ENCODE data around the gene C6orf132.

The C6orf132 gene

GRCh38 chr6:42059743-42060142 is 82.7 kb downstream of the C6orf132 start:
- H3K4me2 ChIP-seq (ENCODE audit: low read length): no peak overlapping the region
- no peaks in the 10 kb centered on the region for H3K27me3 ChIP-seq (ENCODE audit: control insufficient read depth, low read length)
- no peaks in the 10 kb centered on the region for H4K20me1 ChIP-seq (ENCODE audit: control insufficient read depth, insufficient read depth, low read depth, low read length)
- H3K4me1 ChIP-seq (ENCODE audit: control insufficient read depth, low read length): no peaks in the 10 kb centered on the region
- no peaks in the 10 kb centered on the region for H3K79me2 ChIP-seq (ENCODE audit: control insufficient read depth, low read length)
- H3F3A ChIP-seq (ENCODE audit: control insufficient read depth, insufficient read depth): no peaks in the 10 kb centered on the region
- no peaks in the 10 kb centered on the region for H3K9me2 ChIP-seq (replicated peaks; ENCODE audit: control insufficient read depth, low read length)
- no peak for TF ChIP-seq EZH2phosphoT487 (IDR thresholded peaks at IDR 0.05; ENCODE audit: borderline replicate concordance, low read length)
- TF ChIP-seq CTCF (IDR thresholded peaks at IDR 0.05; ENCODE audit: low read depth, low read length, poor library complexity, severe bottlenecking): no peak
- H3K4me3 ChIP-seq (ENCODE audit: low read length): no peak overlapping the region
- H3K27ac ChIP-seq (ENCODE audit: low read depth, low read length): no peak overlapping the region
- peaks cover 82% of the 10 kb centered on the region for H3K36me3 ChIP-seq (ENCODE audit: control insufficient read depth, low read length)
- H3K9me3 ChIP-seq (ENCODE audit: control insufficient read depth, insufficient read depth, low read length): no peaks in the 10 kb centered on the region

- Histone ChIP-seq H3K27me3 (ENCODE audit: control insufficient read depth, low read length) (no peaks in the 10 kb centered on the region), H3K9me2 (replicated peaks; ENCODE audit: control insufficient read depth, low read length) (no peaks in the 10 kb centered on the region), H4K20me1 (ENCODE audit: control insufficient read depth, insufficient read depth, low read depth, low read length) (no peaks in the 10 kb centered on the region), H3K27ac (ENCODE audit: low read depth, low read length) (no peak overlapping the region), H3K36me3 (ENCODE audit: control insufficient read depth, low read length) (peaks cover 63% of the 10 kb centered on the region), H3K79me2 (ENCODE audit: control insufficient read depth, low read length) (peaks cover 18% of the 10 kb centered on the region), H3K4me3 (ENCODE audit: low read length) (no peak overlapping the region), H3F3A (ENCODE audit: control insufficient read depth, insufficient read depth) (peaks cover 6% of the 10 kb centered on the region; the same call in 1 of the 2 replicates), H3K9me3 (ENCODE audit: control insufficient read depth, insufficient read depth, low read length) (no peaks in the 10 kb centered on the region), H3K4me2 (ENCODE audit: low read length) (no peak overlapping the region), H3K4me1 (ENCODE audit: control insufficient read depth, low read length) (peaks cover 21% of the 10 kb centered on the region)
- no peak for TF ChIP-seq CTCF (IDR thresholded peaks at IDR 0.05; ENCODE audit: low read depth, low read length, poor library complexity, severe bottlenecking)
- no peak for TF ChIP-seq EZH2phosphoT487 (IDR thresholded peaks at IDR 0.05; ENCODE audit: borderline replicate concordance, low read length)
These were observed 88.8 kb downstream of the C6orf132 start for GRCh38 chr6:42053601-42054000.

GRCh38 chr6:42051268-42051653 is 91.2 kb downstream of the C6orf132 start:
- peaks cover 43% of the 10 kb centered on the region for H3K36me3 ChIP-seq (ENCODE audit: control insufficient read depth, low read length)
- H3F3A ChIP-seq (ENCODE audit: control insufficient read depth, insufficient read depth): peaks cover 13% of the 10 kb centered on the region
- peaks cover 40% of the 10 kb centered on the region for H3K4me1 ChIP-seq (ENCODE audit: control insufficient read depth, low read length)
- no peaks in the 10 kb centered on the region for H4K20me1 ChIP-seq (ENCODE audit: control insufficient read depth, insufficient read depth, low read depth, low read length)
- peak overlapping the region; percentile 80 for H3K4me3 ChIP-seq (ENCODE audit: low read length)
- peaks cover 34% of the 10 kb centered on the region for H3K79me2 ChIP-seq (ENCODE audit: control insufficient read depth, low read length)
- no peaks in the 10 kb centered on the region for H3K9me2 ChIP-seq (replicated peaks; ENCODE audit: control insufficient read depth, low read length)
- TF ChIP-seq CTCF (IDR thresholded peaks at IDR 0.05; ENCODE audit: low read depth, low read length, poor library complexity, severe bottlenecking) (no peak), EZH2phosphoT487 (IDR thresholded peaks at IDR 0.05; ENCODE audit: borderline replicate concordance, low read length) (no peak)
- no peaks in the 10 kb centered on the region for H3K9me3 ChIP-seq (ENCODE audit: control insufficient read depth, insufficient read depth, low read length)
- H3K27ac ChIP-seq (ENCODE audit: low read depth, low read length): no peak overlapping the region
- peak overlapping the region; percentile 92 for H3K4me2 ChIP-seq (ENCODE audit: low read length)
- no peaks in the 10 kb centered on the region for H3K27me3 ChIP-seq (ENCODE audit: control insufficient read depth, low read length)

Data from DOHH2 (cell line).